Inflammatory macrophage (primary cell): Measurements from ENCODE around the gene JAZF1.

Experiments used
- DNase-seq, 2 donors: peaks; one replicate each; pipeline ENCODE4 v3.0.0-alpha.2; 2020 to 2022

The JAZF1 gene

GRCh38 chr7:27822245-27822644, 358.4 kb downstream of the JAZF1 start:
- DNase-seq, result no peak

GRCh38 chr7:27812706-27813105, 367.9 kb downstream of the JAZF1 start:
- no peak for DNase-seq

- no peak for DNase-seq
Observed at GRCh38 chr7:27810186-27810585, 370.4 kb downstream of the JAZF1 start.

- DNase-seq, result no peak
Observed at GRCh38 chr7:27808626-27809025, 372.0 kb downstream of the JAZF1 start.

- no peak for DNase-seq
Observed at GRCh38 chr7:27804139-27804538, 376.5 kb downstream of the JAZF1 start.

GRCh38 chr7:27802999-27803398, 377.6 kb downstream of the JAZF1 start:
- peak in 1 of 2 donors; percentile 7 for DNase-seq

- no peak for DNase-seq
Observed at GRCh38 chr7:27799212-27799611, 381.4 kb downstream of the JAZF1 start.

- no peak for DNase-seq
Observed at GRCh38 chr7:27795977-27796376, 384.6 kb downstream of the JAZF1 start.

- DNase-seq, result no peak
Observed at GRCh38 chr7:27793780-27794179, 386.8 kb downstream of the JAZF1 start.

GRCh38 chr7:27788437-27788836, 392.2 kb downstream of the JAZF1 start:
- no peak for DNase-seq

- DNase-seq, result peak; percentile 24 to 60
Observed at GRCh38 chr7:27784399-27785053, 396.1 kb downstream of the JAZF1 start.

GRCh38 chr7:27782849-27783248, 397.7 kb downstream of the JAZF1 start:
- DNase-seq, result no peak

GRCh38 chr7:27781188-27781587, 399.4 kb downstream of the JAZF1 start:
- DNase-seq, result no peak
